Gastrocnemius medialis (tissue), 4 donors: ENCODE results near the gene CCM2.

Experiments used
- CTCF ChIP-seq, 5 experiments: fragments of 450-650 bp in 3 of 5; fragments of 200-600 bp in 2 of 5; sonication (generic) in 2 of 5; IDR thresholded peaks in 4 of 5; conservative IDR thresholded peaks in 1 of 5; 1 replicate in 4 of 5; 2 replicates in 1 of 5; pipeline ENCODE4 v1.5.1; 2016 to 2019; ENCODE audit warnings: antibody characterized with exemption in 5 of 5, mild to moderate bottlenecking in 3 of 5, moderate library complexity in 3 of 5
- POLR2A ChIP-seq, 2 donors: fragments of 450-650 bp; IDR thresholded peaks; one replicate each; pipeline ENCODE4 v1.6.1; 2017; ENCODE audit warnings: antibody characterized with exemption in 2 of 2, mild to moderate bottlenecking in 2 of 2, moderate library complexity in 2 of 2

GRCh38 chr7:44959433-44959951, 40.5 kb upstream of the CCM2 start:
- TF ChIP-seq CTCF (IDR thresholded peaks at IDR 0.05 in 4 of 5, conservative IDR thresholded peaks at IDR 0.05 in 1 of 5) (no peak), POLR2A (IDR thresholded peaks at IDR 0.05) (no peak)
